Subcutaneous adipose tissue (tissue), 4 donors: Measurements from ENCODE around the gene ZNF391. TPM values are rescaled to one million over a fixed set of nuclear protein-coding genes. Genes with fewer than 3 reads are reported as not detected.

Experiments used
- CTCF ChIP-seq: fragments of 450-650 bp; IDR thresholded peaks from one replicate; pipeline ENCODE4 v1.5.1; 2016; ENCODE audit warnings: low read depth, mild to moderate bottlenecking, control low read depth, antibody characterized with exemption, moderate library complexity
- total RNA-seq, 4 donors: library from RNA; depleted of rRNA; stranded (reverse); fragments of >200 nt; gene quantifications; one replicate each; pipeline ENCODE4 v1.1.0, GENCODE V29; 2016

The ZNF391 gene
- total RNA-seq, 4 donors from 2014 or later, result 1.3 to 4.9 (median 2.5) TPM

GRCh38 chr6:27375613-27376079, 12.9 kb upstream of the ZNF391 start:
- TF ChIP-seq CTCF, result no peak

GRCh38 chr6:27383011-27383410, 5.5 kb upstream of the ZNF391 start:
- TF ChIP-seq CTCF, result no peak

GRCh38 chr6:27383481-27383880, 5.1 kb upstream of the ZNF391 start:
- TF ChIP-seq CTCF, result no peak

GRCh38 chr6:27392623-27393022, 4.1 kb downstream of the ZNF391 start:
- TF ChIP-seq CTCF, result no peak

- TF ChIP-seq CTCF, result no peak
Observed at GRCh38 chr6:27394073-27394472, 5.5 kb downstream of the ZNF391 start.

- TF ChIP-seq CTCF, result no peak
Observed at GRCh38 chr6:27400877-27401642, 12.5 kb downstream of the ZNF391 start.

- TF ChIP-seq CTCF, result no peak
Observed at GRCh38 chr6:27406085-27406484, 17.5 kb downstream of the ZNF391 start.
